Effector memory CD8-positive, alpha-beta T cell (primary cell): ENCODE results near the gene WTIP.
"Not testable (repeated sequence)": the region's sequence is repeated elsewhere in the genome, so short reads cannot be mapped to it uniquely, and the experiment has no call there.

Source experiments
- ATAC-seq: fragments of 150-1000 bp; cut with Tn5 transposase; replicated peaks from 2 replicates; pipeline ENCODE4 v1.10.0; 2021; ENCODE audit warnings: mild to moderate bottlenecking, moderate library complexity
- DNase-seq, 3 experiments: peaks; one replicate each; pipeline ENCODE4 v3.0.0; 2021
- H3K27ac Mint-ChIP-seq, 2 donors: one replicate each; pipeline ENCODE4 v1.8.0; 2022; ENCODE audit warnings: mild to moderate bottlenecking in 2 of 2, mixed read lengths in 2 of 2, moderate library complexity in 2 of 2
- H3K27me3 Mint-ChIP-seq, 2 donors: one replicate each; pipeline ENCODE4 v1.8.0; 2022; ENCODE audit warnings: mixed read lengths in 2 of 2
- H3K36me3 Mint-ChIP-seq: one replicate; pipeline ENCODE4 v1.8.0; 2022; ENCODE audit warnings: mild to moderate bottlenecking, moderate library complexity, mixed read lengths; ENCODE audit not compliant: insufficient read depth
- H3K4me1 Mint-ChIP-seq, 2 donors: one replicate each; pipeline ENCODE4 v1.8.0; 2022; ENCODE audit warnings: low read depth in 2 of 2, mixed read lengths in 2 of 2
- H3K4me3 Mint-ChIP-seq, 2 donors: one replicate each; pipeline ENCODE4 v1.8.0; 2022; ENCODE audit warnings: mild to moderate bottlenecking in 2 of 2, mixed read lengths in 2 of 2, moderate library complexity in 2 of 2
- H3K9me3 Mint-ChIP-seq, 2 donors: one replicate each; pipeline ENCODE4 v1.8.0; 2022; ENCODE audit warnings: mixed read lengths in 2 of 2

The WTIP gene

GRCh38 chr19:34502582-34503411 lies 21.2 kb downstream of the WTIP start:
- ATAC-seq, result no peak
- DNase-seq, result no peak
- Mint-ChIP-seq H3K9me3 (no peaks in the 10 kb centered on the region), H3K27me3 (peaks cover 23 to 66% of the 10 kb centered on the region in 2 donors), H3K27ac (no peak overlapping the region), H3K4me1 (peaks cover 3 to 5% of the 10 kb centered on the region in 2 donors), H3K4me3 (no peak overlapping the region), H3K36me3 (no peaks in the 10 kb centered on the region)

- Mint-ChIP-seq H3K9me3 (no peaks in the 10 kb centered on the region), H3K4me1 (peaks cover 0 to 3% of the 10 kb centered on the region in 2 donors), H3K4me3 (no peak overlapping the region), H3K27me3 (peaks cover 23 to 67% of the 10 kb centered on the region in 2 donors), H3K27ac (no peak overlapping the region), H3K36me3 (no peaks in the 10 kb centered on the region)
- DNase-seq (no peak), ATAC-seq (no peak)
These were observed 22.1 kb downstream of the WTIP start for GRCh38 chr19:34503531-34504272.

GRCh38 chr19:34504273-34504808 lies 22.8 kb downstream of the WTIP start:
- ATAC-seq (no peak), DNase-seq (no peak)
- Mint-ChIP-seq H3K4me3 (no peak overlapping the region), H3K4me1 (peaks cover 0 to 3% of the 10 kb centered on the region in 2 donors), H3K36me3 (no peaks in the 10 kb centered on the region), H3K27ac (no peak overlapping the region), H3K27me3 (peaks cover 23 to 67% of the 10 kb centered on the region in 2 donors), H3K9me3 (no peaks in the 10 kb centered on the region)

- no peak for ATAC-seq
- Mint-ChIP-seq H3K4me3 (no peak overlapping the region), H3K9me3 (no peaks in the 10 kb centered on the region), H3K27ac (no peak overlapping the region), H3K27me3 (peaks cover 23 to 62% of the 10 kb centered on the region in 2 donors), H3K4me1 (peaks cover 0 to 3% of the 10 kb centered on the region in 2 donors), H3K36me3 (no peaks in the 10 kb centered on the region)
- DNase-seq, result no peak
These were observed 23.3 kb downstream of the WTIP start for GRCh38 chr19:34504809-34505291.

GRCh38 chr19:34505321-34506025 lies 23.9 kb downstream of the WTIP start:
- ATAC-seq (no peak), DNase-seq (no peak)
- Mint-ChIP-seq H3K36me3 (no peaks in the 10 kb centered on the region), H3K4me1 (peaks cover 0 to 2% of the 10 kb centered on the region in 2 donors), H3K27ac (no peak overlapping the region), H3K4me3 (no peak overlapping the region), H3K27me3 (peaks cover 23 to 56% of the 10 kb centered on the region in 2 donors), H3K9me3 (peaks cover 0 to 2% of the 10 kb centered on the region in 2 donors)

GRCh38 chr19:34506026-34506370 lies 24.4 kb downstream of the WTIP start:
- Mint-ChIP-seq H3K4me3 (no peak overlapping the region), H3K9me3 (peaks cover 5 to 7% of the 10 kb centered on the region in 2 donors), H3K27ac (no peak overlapping the region), H3K4me1 (peaks cover 0 to 2% of the 10 kb centered on the region in 2 donors), H3K36me3 (no peaks in the 10 kb centered on the region), H3K27me3 (peaks cover 21 to 53% of the 10 kb centered on the region in 2 donors)
- DNase-seq (no peak), ATAC-seq (no peak)

GRCh38 chr19:34507414-34508067 lies 26.0 kb downstream of the WTIP start:
- Mint-ChIP-seq H3K4me1 (no peaks in the 10 kb centered on the region), H3K36me3 (no peaks in the 10 kb centered on the region), H3K27me3 (peaks cover 16 to 41% of the 10 kb centered on the region in 2 donors), H3K27ac (no peak overlapping the region), H3K9me3 (peaks cover 6 to 7% of the 10 kb centered on the region in 2 donors), H3K4me3 (no peak overlapping the region)
- DNase-seq (no peak), ATAC-seq (no peak)

- ATAC-seq, result no peak
- Mint-ChIP-seq H3K4me3 (no peak overlapping the region), H3K27me3 (peaks cover 15 to 31% of the 10 kb centered on the region in 2 donors), H3K27ac (no peak overlapping the region), H3K36me3 (no peaks in the 10 kb centered on the region), H3K4me1 (no peaks in the 10 kb centered on the region), H3K9me3 (peaks cover 6 to 7% of the 10 kb centered on the region in 2 donors)
- DNase-seq, result no peak
These were observed 27.0 kb downstream of the WTIP start for GRCh38 chr19:34508540-34508939.

- DNase-seq, H3K27ac Mint-ChIP-seq, ATAC-seq, H3K9me3 Mint-ChIP-seq, H3K36me3 Mint-ChIP-seq, H3K4me3 Mint-ChIP-seq, H3K4me1 Mint-ChIP-seq: not testable (repeated sequence)
- peaks cover 6 to 20% of the 10 kb centered on the region in 2 donors for H3K27me3 Mint-ChIP-seq
These were observed 29.3 kb downstream of the WTIP start for GRCh38 chr19:34510904-34511303.

- no peaks in the 10 kb centered on the region for H3K36me3 Mint-ChIP-seq
- no peak overlapping the region for H3K27ac Mint-ChIP-seq
- DNase-seq (no peak), ATAC-seq (no peak)
- no peaks in the 10 kb centered on the region for H3K4me1 Mint-ChIP-seq
- H3K27me3 Mint-ChIP-seq, result peaks cover 6 to 20% of the 10 kb centered on the region in 2 donors
- H3K9me3 Mint-ChIP-seq, result peaks cover 6 to 7% of the 10 kb centered on the region in 2 donors
- no peak overlapping the region for H3K4me3 Mint-ChIP-seq
These were observed 30.8 kb downstream of the WTIP start for GRCh38 chr19:34512254-34512822.

- ATAC-seq (no peak), DNase-seq (no peak)
- H3K27me3 Mint-ChIP-seq, result peaks cover 6% of the 10 kb centered on the region in 2 donors
- H3K9me3 Mint-ChIP-seq, result peaks cover 6 to 7% of the 10 kb centered on the region in 2 donors
- H3K4me3 Mint-ChIP-seq, result no peak overlapping the region
- H3K4me1 Mint-ChIP-seq, result no peaks in the 10 kb centered on the region
- no peak overlapping the region for H3K27ac Mint-ChIP-seq
- no peaks in the 10 kb centered on the region for H3K36me3 Mint-ChIP-seq
These were observed 32.2 kb downstream of the WTIP start for GRCh38 chr19:34513767-34514166.

GRCh38 chr19:34519602-34520001 lies 38.0 kb downstream of the WTIP start:
- H3K36me3 Mint-ChIP-seq, result no peaks in the 10 kb centered on the region
- DNase-seq, result no peak
- ATAC-seq, result no peak
- H3K27ac Mint-ChIP-seq, result no peak overlapping the region
- no peaks in the 10 kb centered on the region for H3K4me1 Mint-ChIP-seq
- peaks cover 24 to 25% of the 10 kb centered on the region in 2 donors for H3K27me3 Mint-ChIP-seq
- H3K9me3 Mint-ChIP-seq, result no peaks in the 10 kb centered on the region
- H3K4me3 Mint-ChIP-seq, result no peak overlapping the region
